Stimulated activated CD8-positive, alpha-beta memory T cell treated with anti-CD3 and anti-CD28 coated beads, Interleukin-12 subunit alpha, Interleukin-12 subunit beta, amount 100 ng/mL, for 24 hours (primary cell): ENCODE measurements around the gene PDGFD.

ENCODE experiments used
- DNase-seq: peaks from one replicate; pipeline ENCODE4 v3.0.0-alpha.2; 2020; ENCODE audit errors: extremely low read depth

Gene PDGFD

GRCh38 chr11:103920933-103921332, 243.0 kb downstream of the PDGFD start:
- no peak for DNase-seq

- no peak for DNase-seq
These were observed 243.5 kb downstream of the PDGFD start for GRCh38 chr11:103920449-103920848.

- no peak for DNase-seq
These were observed 253.2 kb downstream of the PDGFD start for GRCh38 chr11:103910721-103911120.

- no peak for DNase-seq
These were observed 256.1 kb downstream of the PDGFD start for GRCh38 chr11:103907548-103908455.

GRCh38 chr11:103907136-103907535, 256.8 kb downstream of the PDGFD start:
- DNase-seq, result no peak

- DNase-seq, result no peak
These were observed 257.6 kb downstream of the PDGFD start for GRCh38 chr11:103906291-103906867.

GRCh38 chr11:103904324-103904667, 259.7 kb downstream of the PDGFD start:
- no peak for DNase-seq

- DNase-seq, result no peak
These were observed 260.2 kb downstream of the PDGFD start for GRCh38 chr11:103903621-103904323.

GRCh38 chr11:103902994-103903393, 261.0 kb downstream of the PDGFD start:
- DNase-seq, result no peak

- no peak for DNase-seq
These were observed 262.3 kb downstream of the PDGFD start for GRCh38 chr11:103901656-103902055.

- no peak for DNase-seq
These were observed 265.2 kb downstream of the PDGFD start for GRCh38 chr11:103898577-103899336.

- no peak for DNase-seq
These were observed 265.9 kb downstream of the PDGFD start for GRCh38 chr11:103898065-103898464.

- no peak for DNase-seq
These were observed 266.6 kb downstream of the PDGFD start for GRCh38 chr11:103897160-103897936.

GRCh38 chr11:103895106-103895505, 268.8 kb downstream of the PDGFD start:
- no peak for DNase-seq

GRCh38 chr11:103894673-103895072, 269.3 kb downstream of the PDGFD start:
- no peak for DNase-seq

- no peak for DNase-seq
These were observed 269.9 kb downstream of the PDGFD start for GRCh38 chr11:103894034-103894433.

- DNase-seq, result no peak
These were observed 270.6 kb downstream of the PDGFD start for GRCh38 chr11:103893371-103893770.

GRCh38 chr11:103892603-103893002, 271.3 kb downstream of the PDGFD start:
- DNase-seq, result no peak

- no peak for DNase-seq
These were observed 273.3 kb downstream of the PDGFD start for GRCh38 chr11:103890654-103891053.

GRCh38 chr11:103889679-103890078, 274.3 kb downstream of the PDGFD start:
- no peak for DNase-seq

GRCh38 chr11:103888541-103888951, 275.4 kb downstream of the PDGFD start:
- DNase-seq, result no peak
